PFSK-1 (cell line): Measurements from ENCODE around the gene RYR1.

Source experiments
- FOXP2 ChIP-seq: optimal IDR thresholded peaks from 2 replicates; pipeline ENCODE3; 2011; ENCODE audit warnings: borderline replicate concordance, control low read depth, inconsistent platforms; ENCODE audit not compliant: insufficient read depth; ENCODE audit errors: extremely low read length, extremely low read depth
- POLR2AphosphoS5 ChIP-seq: IDR thresholded peaks from 2 replicates; pipeline ENCODE4 v1.6.1; 2012; ENCODE audit warnings: low read depth, mild to moderate bottlenecking, control low read depth, low read length, moderate library complexity
- SIN3A ChIP-seq: IDR thresholded peaks from 2 replicates; pipeline ENCODE4 v1.6.1; 2012; ENCODE audit warnings: mild to moderate bottlenecking, low read length, moderate library complexity, borderline replicate concordance; ENCODE audit not compliant: insufficient read depth
- TAF1 ChIP-seq: IDR thresholded peaks from 2 replicates; pipeline ENCODE4 v1.6.1; 2012; ENCODE audit warnings: low read length, control low read depth, borderline replicate concordance; ENCODE audit not compliant: insufficient read depth
- TF ChIP-seq, protein P1 (sequence below), 2 experiments: IDR thresholded peaks; 2 replicates each; pipeline versions ENCODE4 v1.6.1 to v1.8.0; 2011 to 2012; ENCODE audit warnings: low read depth in 2 of 2, low read length in 2 of 2, control low read depth in 1 of 2, inconsistent platforms in 1 of 2, mild to moderate bottlenecking in 1 of 2, moderate library complexity in 1 of 2; ENCODE audit not compliant: insufficient read depth in 1 of 2

DNA sequence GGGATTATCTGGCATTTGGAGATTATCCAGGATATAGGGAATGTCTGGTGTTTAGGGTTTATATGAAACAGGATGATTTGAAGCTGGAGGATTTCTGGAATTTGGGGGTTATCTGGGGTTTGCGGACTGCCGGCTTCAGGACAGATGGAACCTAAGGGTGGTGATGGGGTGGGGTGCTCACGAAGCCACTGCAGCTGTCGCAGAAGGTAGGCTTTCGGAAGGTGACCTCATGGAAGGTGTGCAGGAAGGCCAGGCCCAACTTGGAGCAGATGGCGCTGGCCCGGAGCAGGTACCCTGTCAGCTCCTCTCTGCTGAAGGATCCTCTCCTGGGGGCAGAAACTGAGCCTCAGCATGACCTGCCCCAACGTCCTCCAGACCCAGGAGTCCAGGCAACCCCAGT lies 21.0 kb upstream of the RYR1 start:
- no peak for TF ChIP-seq POLR2AphosphoS5
- TF ChIP-seq, protein P1, sequence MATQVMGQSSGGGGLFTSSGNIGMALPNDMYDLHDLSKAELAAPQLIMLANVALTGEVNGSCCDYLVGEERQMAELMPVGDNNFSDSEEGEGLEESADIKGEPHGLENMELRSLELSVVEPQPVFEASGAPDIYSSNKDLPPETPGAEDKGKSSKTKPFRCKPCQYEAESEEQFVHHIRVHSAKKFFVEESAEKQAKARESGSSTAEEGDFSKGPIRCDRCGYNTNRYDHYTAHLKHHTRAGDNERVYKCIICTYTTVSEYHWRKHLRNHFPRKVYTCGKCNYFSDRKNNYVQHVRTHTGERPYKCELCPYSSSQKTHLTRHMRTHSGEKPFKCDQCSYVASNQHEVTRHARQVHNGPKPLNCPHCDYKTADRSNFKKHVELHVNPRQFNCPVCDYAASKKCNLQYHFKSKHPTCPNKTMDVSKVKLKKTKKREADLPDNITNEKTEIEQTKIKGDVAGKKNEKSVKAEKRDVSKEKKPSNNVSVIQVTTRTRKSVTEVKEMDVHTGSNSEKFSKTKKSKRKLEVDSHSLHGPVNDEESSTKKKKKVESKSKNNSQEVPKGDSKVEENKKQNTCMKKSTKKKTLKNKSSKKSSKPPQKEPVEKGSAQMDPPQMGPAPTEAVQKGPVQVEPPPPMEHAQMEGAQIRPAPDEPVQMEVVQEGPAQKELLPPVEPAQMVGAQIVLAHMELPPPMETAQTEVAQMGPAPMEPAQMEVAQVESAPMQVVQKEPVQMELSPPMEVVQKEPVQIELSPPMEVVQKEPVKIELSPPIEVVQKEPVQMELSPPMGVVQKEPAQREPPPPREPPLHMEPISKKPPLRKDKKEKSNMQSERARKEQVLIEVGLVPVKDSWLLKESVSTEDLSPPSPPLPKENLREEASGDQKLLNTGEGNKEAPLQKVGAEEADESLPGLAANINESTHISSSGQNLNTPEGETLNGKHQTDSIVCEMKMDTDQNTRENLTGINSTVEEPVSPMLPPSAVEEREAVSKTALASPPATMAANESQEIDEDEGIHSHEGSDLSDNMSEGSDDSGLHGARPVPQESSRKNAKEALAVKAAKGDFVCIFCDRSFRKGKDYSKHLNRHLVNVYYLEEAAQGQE (IDR thresholded peaks at IDR 0.05; ENCODE audit: insufficient read depth in 1 of 2, low read depth in 2 of 2, low read length in 2 of 2), result no peak
- TF ChIP-seq SIN3A, result no peak
- TF ChIP-seq FOXP2, result no peak
- TF ChIP-seq TAF1, result no peak
